NCI-H1417 treated with DMSO at 0.1 percent for 48 hours (cell line): ENCODE data around the gene ARVCF.

ENCODE experiments used
- DNase-seq: peaks from one replicate; lab custom pipeline; 2025; lab: John Stamatoyannopoulos, UW

ARVCF gene

GRCh38 chr22:20053407-20054033 lies 36.9 kb upstream of the ARVCF start:
- DNase-seq: no peak

GRCh38 chr22:20052309-20053259 lies 36.0 kb upstream of the ARVCF start:
- no peak for DNase-seq

GRCh38 chr22:20051927-20052308 lies 35.3 kb upstream of the ARVCF start:
- no peak for DNase-seq

- no peak for DNase-seq
Measured at GRCh38 chr22:20046730-20047129, 30.1 kb upstream of the ARVCF start.

DNA sequence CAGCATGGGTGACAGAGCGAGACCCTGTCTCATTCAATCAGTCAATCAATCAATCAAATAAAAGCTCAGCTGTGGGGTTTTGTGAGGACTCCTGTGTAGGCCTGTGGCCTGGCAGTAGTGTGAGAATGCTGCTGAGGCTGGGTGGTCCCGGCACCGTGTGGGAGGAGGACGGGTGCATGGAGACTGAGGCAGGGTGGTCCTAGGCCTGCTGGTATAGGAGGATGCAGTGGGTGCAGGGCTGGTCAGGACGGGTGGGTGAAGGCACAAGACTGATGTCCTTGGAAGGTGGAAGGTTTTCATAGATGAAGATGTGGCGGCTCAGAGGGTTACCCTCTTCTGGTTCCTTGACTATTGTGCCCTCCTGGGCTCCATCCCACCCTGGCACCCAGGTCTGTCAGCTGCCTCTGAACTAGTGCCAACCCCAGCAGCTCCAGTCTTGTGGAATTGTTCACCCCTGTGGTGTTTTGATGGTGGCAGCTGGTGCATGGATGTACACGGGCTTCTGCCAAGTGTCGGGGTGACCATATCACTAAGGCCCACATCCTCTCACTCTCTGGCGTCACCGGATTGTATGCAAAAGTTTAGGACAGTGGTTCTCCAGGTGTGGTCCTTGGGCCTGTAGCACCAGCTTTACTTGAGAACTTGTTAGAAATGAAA lies 28.0 kb upstream of the ARVCF start:
- no peak for DNase-seq

GRCh38 chr22:20043997-20044342 lies 27.3 kb upstream of the ARVCF start:
- no peak for DNase-seq

GRCh38 chr22:20043057-20043996 lies 26.7 kb upstream of the ARVCF start:
- no peak for DNase-seq

DNA sequence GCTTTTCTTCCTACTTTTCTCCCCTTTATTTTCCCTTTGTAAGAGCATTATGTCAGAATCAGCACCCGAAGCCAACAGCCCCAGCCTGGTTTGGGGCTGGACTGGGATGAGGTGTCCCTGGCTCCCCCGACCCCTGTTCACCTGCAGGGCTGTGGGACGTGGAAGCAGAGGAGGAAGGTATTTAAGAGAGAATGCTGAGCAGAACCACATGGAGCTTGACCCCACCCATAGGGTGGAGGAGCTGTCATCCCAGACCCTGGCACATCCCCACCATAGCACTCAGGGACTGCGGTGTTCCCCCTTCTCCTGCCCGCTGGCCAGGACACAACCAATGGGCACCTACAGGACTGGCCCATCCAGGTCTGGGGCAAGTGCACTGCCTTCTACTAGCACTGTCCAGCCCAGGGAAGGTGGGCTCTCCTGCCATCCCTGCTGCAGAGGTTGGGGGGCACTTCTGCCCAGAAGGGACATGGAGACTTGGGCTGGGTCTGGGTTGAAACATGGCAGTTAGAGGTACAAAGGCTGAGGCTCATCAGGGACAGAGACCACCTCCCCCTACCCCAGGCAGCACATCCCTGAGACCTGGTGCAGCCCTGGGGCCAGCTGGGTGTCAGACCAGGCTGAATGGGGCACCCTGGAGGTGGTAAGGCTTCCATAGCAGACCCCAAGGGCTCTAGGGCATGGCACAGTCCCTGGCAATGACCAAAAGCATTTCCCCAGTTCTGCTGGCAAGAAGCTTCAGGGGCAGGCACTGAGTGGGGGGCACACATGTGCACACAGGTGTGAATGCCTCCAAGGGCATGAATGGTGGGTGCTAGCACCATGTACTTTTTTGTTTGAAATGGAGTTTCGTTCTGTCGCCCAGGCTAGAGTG lies 23.9 kb upstream of the ARVCF start:
- DNase-seq: no peak

DNA sequence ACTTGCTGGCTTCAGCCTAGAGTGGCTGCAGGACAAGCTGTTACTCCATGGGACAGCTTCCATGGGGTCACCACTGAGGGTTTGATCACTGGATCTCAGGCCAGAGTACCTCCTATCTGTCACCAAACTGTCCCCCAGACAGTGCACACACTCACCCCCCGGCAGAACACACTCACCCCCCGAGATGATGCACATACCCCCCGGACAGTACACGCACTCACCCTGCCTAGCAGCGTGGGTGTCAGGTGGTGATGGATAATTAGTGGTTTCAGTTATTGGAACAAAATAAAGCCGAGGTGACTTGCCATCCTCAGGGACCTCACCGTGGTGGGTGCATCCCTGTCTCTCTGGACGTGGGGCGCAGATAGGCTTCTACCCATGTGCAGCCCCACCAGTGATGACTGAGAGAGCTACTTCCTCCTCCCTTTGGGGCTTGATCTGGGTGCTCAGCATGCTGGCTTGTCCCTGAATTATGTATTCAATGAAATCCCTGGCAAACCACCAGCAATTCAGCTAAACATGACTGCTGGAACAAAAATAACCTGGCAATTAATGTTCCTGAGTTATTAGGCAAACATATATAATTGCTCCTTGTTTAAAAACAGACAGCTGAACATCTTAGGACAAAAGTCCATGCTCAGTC lies 23.2 kb upstream of the ARVCF start:
- DNase-seq: no peak

- DNase-seq: no peak
Measured at GRCh38 chr22:20038574-20038973, 22.0 kb upstream of the ARVCF start.

- no peak for DNase-seq
Measured at GRCh38 chr22:20037419-20037818, 20.8 kb upstream of the ARVCF start.

GRCh38 chr22:20036535-20037392 lies 20.1 kb upstream of the ARVCF start:
- no peak for DNase-seq

DNA sequence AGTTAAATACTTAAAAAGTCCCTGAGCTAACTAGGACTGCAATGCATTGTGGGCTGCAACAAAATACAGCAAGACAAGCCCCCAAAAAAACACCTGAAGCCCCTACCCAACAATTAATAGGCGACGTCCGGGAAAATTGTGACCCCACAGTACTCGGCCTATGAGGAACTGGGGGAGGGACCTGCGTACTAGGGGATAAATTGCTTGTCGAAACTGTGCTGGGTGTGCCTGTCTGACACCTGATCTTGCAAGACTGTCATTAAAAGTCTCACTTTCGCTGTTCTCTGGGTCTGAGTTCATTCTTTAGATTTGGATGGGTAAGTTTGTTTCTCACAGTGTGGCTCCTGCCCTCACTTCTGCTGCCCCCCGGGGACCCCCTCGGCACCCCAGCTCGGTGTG lies 19.5 kb upstream of the ARVCF start:
- no peak for DNase-seq

- no peak for DNase-seq
Measured at GRCh38 chr22:20035375-20036083, 18.9 kb upstream of the ARVCF start.

- DNase-seq: no peak
Measured at GRCh38 chr22:20034143-20034542, 17.5 kb upstream of the ARVCF start.

- DNase-seq: no peak
Measured at GRCh38 chr22:20033045-20033706, 16.6 kb upstream of the ARVCF start.

- no peak for DNase-seq
Measured at GRCh38 chr22:20032407-20032991, 15.9 kb upstream of the ARVCF start.
